GM21825 (cell line): Measurements from ENCODE around the gene XRCC4.
"Not testable (repeated sequence)": the region's sequence is repeated elsewhere in the genome, so short reads cannot be mapped to it uniquely, and the experiment has no call there.

ENCODE experiments used
- ATAC-seq: cut with Tn5 transposase; IDR thresholded peaks from one replicate; pipeline ENCODE4 v1.9.1; 2021; ENCODE audit warnings: mild to moderate bottlenecking, moderate library complexity; ENCODE audit not compliant: unreplicated experiment

XRCC4 gene

GRCh38 chr5:83340511-83340918, 263.2 kb downstream of the XRCC4 start:
- ATAC-seq: no peak

- no peak for ATAC-seq
Observed at GRCh38 chr5:83341815-83342334, 264.5 kb downstream of the XRCC4 start.

GRCh38 chr5:83342465-83342864, 265.1 kb downstream of the XRCC4 start:
- ATAC-seq: no peak

GRCh38 chr5:83343299-83343698, 266.0 kb downstream of the XRCC4 start:
- no peak for ATAC-seq

- no peak for ATAC-seq
Observed at GRCh38 chr5:83345423-83345822, 268.1 kb downstream of the XRCC4 start.

GRCh38 chr5:83348281-83348780, 271.0 kb downstream of the XRCC4 start:
- ATAC-seq: no peak

- ATAC-seq: no peak
Observed at GRCh38 chr5:83353231-83353630, 275.9 kb downstream of the XRCC4 start.

- no peak for ATAC-seq
Observed at GRCh38 chr5:83353774-83354173, 276.4 kb downstream of the XRCC4 start.

GRCh38 chr5:83354958-83355357, 277.6 kb downstream of the XRCC4 start:
- ATAC-seq: no peak

GRCh38 chr5:83355482-83356014, 278.2 kb downstream of the XRCC4 start:
- ATAC-seq: not testable (repeated sequence)

GRCh38 chr5:83357621-83358231, 280.4 kb downstream of the XRCC4 start:
- ATAC-seq: no peak

GRCh38 chr5:83360573-83360972, 283.2 kb downstream of the XRCC4 start:
- ATAC-seq: no peak

GRCh38 chr5:83362526-83362925, 285.2 kb downstream of the XRCC4 start:
- no peak for ATAC-seq

- no peak for ATAC-seq
Observed at GRCh38 chr5:83363111-83363885, 286.0 kb downstream of the XRCC4 start.

- no peak for ATAC-seq
Observed at GRCh38 chr5:83363886-83364275, 286.5 kb downstream of the XRCC4 start.

- peak; percentile 53 for ATAC-seq
Observed at GRCh38 chr5:83364312-83365299, 287.3 kb downstream of the XRCC4 start.

- peak; percentile 43 for ATAC-seq
Observed at GRCh38 chr5:83368319-83368718, 291.0 kb downstream of the XRCC4 start.

GRCh38 chr5:83368835-83369234, 291.5 kb downstream of the XRCC4 start:
- ATAC-seq: peak; percentile 42

- no peak for ATAC-seq
Observed at GRCh38 chr5:83370957-83371356, 293.6 kb downstream of the XRCC4 start.

- no peak for ATAC-seq
Observed at GRCh38 chr5:83371726-83372125, 294.4 kb downstream of the XRCC4 start.

GRCh38 chr5:83374547-83374946, 297.2 kb downstream of the XRCC4 start:
- ATAC-seq: no peak
